ENCODE data around the gene RABIF.

- TF ChIP-seq CTCF (IDR thresholded peaks at IDR 0.05) (no peak), POLR2AphosphoS5 (IDR thresholded peaks at IDR 0.05; ENCODE audit: insufficient read depth in 1 of 2, low read depth in 1 of 2) (no peak), POLR2A (IDR thresholded peaks at IDR 0.05) (no peak)
Measured at GRCh38 chr1:202835548-202836072, 53.3 kb downstream of the RABIF start.

Data from vagina (tissue), 2 donors.